D341Med (cell line): Measurements from ENCODE around the gene SBK2.
"Not testable (repeated sequence)": the region's sequence is repeated elsewhere in the genome, so short reads cannot be mapped to it uniquely, and the experiment has no call there.

Source experiments
- DNase-seq: peaks from one replicate; pipeline ENCODE4 v3.0.0; 2012; ENCODE audit warnings: low spot score

SBK2 gene

DNA sequence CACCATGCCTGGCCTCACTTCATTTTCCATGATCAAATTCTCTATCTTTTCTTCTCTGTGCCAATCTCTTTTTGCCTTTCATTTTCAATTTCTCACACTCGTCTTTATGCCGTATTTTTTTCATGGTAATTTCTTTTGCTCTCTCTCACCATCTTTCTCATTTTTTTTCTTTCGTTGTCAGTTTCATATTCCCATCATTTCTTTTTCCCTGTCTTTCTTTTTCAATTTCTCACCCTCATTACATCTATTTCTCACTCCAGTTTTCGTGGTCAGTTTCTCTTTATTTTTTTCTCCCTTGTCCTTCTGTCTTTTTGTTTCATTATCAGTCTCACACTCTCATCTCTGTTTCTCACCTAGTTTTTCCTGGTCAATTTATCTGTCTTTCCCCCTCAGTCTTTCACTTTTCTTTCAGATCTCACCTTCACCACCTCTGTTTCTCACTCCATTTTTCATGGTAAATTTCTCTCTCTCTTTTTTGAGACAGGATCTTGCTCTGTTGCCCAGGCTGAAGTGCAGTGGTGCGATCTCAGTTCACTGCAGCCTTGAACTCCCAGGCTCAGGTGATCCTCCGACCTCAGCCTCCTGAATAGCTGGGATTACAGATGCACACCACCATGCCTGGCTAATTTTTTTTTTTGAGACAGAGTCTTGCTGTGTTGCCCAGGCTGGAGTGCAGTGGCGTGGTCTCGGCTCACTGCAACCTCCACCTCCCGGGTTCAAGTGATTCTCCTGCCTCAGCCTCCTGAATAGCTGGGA lies 34.6 kb downstream of the SBK2 start:
- no peak for DNase-seq

DNA sequence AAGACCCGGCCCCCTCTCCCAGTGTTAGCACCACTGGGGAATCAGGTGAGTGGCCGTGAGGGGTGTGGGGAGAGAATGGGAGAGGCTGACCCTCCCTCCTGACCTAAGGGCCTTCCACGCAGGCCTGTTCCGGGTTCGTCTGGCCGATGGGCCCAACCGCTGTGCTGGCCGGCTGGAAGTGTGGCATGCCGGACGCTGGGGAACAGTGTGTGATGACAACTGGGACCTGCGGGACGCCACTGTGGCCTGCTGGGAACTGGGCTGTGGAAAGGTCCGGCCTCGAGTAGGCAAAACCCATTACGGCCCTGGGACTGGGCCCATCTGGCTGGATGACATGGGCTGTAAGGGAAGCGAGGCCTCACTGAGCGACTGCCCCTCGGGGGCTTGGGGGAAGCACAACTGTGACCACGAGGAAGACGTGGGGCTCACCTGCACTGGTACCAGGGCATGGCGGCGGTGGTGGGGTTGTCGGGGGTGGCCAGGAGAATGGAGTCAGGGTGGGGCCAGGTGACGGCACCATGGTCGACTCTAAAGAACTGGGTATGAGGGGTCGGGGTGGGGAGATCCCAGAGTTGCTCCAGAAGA lies 36.5 kb downstream of the SBK2 start:
- DNase-seq, result no peak

DNA sequence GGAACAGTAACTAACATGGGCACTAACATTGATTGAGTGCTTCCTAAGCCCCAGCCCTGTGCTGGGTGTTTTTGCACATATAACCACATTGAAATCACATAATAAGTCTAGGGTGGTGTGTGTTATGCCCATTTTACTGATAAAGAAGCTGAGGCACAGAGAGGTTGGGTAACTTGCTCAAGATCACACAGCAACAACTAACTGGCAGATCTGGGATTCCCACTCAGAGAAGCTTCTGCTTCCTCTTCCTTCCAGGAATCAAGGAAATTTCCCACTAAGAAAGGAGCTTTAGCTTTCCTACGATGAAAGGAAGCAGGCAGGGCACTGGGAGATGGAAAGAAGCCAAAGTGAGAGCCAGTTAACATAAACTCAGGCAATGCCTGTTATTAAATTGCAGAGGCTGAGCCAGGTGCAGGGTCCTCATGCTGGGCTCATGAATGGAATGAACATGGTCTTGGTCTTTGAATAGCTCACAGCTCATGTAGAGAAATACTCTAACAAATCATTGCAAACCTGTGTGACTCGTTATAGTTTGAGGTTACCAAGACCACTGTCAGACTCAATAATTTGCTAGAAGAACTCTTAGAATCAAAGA lies 38.6 kb downstream of the SBK2 start:
- DNase-seq, result no peak

DNA sequence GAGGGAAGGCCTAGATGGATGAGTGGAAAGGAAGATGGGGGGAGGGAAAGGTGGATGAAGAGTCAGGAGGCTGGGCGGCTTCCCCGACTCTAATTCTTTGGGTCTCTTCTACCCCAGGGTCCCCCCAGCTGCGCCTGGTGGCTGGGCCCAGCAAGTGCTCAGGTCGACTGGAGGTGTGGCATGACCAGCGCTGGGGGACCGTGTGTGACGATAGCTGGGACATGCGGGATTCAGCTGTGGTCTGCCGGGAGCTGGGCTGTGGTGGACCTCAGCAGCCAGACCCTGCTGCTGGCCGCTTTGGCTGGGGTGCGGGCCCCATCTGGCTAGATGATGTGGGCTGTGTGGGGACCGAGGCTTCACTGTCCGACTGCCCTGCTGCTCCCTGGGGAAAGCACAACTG lies 39.2 kb downstream of the SBK2 start:
- no peak for DNase-seq

DNA sequence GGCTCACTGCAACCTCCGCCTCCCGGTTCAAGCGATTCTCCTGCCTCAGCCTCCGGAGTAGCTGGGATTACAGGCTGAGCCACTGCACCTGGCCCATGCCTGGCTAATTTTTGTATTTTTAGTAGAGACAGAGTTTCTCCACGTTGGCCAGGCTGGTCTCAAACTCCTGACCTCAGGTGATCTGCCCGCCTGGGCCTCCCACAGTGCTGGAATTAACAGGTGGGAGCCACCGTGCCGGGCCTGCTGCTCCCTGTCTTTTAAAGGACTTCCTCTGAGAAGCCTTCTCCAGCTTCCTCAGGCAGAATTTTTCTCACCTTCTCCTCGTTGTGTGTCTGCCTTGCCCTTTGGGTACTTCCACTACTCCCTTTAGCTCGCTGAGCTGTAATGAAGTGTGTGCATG lies 40.1 kb downstream of the SBK2 start:
- not testable (repeated sequence) for DNase-seq

DNA sequence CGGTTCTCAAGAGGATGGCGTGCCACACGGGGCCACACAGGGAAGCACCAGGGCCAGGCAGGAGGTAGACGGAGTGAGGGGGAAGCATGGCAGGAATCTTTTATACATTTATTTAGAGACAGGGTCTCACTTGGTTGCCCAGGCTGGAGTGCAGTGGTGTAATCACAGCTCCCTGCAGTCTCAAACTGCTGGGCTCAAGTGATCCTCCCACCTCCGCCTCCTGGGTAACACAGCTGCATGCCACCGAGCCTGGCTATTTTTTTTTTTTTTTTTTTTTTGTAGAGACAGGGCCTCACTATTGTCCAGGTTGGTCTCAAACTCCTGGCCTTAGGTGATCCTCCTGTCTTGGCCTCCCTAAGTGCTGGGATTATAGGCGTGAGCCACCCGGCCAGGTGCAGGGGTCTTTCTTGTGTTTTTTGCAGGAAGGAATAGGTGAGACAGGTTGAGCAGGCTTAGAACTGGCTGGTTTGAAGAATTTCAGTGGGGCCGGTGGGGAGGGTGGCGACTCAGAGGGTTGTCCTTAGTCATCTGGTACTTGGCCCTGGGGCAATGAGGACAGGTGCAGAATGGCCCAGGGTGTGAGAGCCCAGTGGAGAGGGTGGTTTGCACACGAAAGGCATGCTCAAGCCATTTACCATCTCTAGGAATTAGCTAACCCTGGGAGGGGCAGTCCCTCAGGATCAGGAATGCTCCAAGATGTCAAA lies 41.1 kb downstream of the SBK2 start:
- DNase-seq, result no peak

DNA sequence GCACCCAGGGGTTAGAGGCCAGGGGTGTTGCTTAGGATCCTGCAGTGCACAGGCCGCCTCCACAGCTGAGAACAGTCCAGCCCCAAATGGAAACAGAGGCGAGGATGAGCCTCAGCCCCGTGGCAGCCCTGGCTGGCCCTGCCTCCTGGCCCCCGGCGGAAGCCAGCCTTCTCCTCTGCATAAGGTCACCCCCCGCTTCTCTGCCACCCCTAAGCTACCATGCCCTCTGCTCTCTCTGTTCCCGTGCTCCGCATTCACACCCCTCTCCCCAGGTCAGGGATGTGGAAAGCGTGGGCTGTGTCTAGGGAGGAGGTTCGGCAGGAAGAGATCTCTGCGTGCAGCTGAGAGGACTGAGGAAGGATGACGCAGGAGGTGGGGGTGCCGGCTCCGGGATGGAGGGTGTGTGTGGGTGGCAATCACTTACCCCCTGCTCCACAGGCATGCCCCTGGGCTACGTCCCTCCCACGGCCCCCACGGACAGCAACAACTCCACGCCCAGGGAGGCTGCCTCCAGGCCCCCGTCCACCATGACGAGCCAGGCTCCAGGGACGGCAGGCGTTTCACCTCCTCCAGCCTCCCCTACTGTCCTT lies 42.7 kb downstream of the SBK2 start:
- peak; percentile 33 for DNase-seq

DNA sequence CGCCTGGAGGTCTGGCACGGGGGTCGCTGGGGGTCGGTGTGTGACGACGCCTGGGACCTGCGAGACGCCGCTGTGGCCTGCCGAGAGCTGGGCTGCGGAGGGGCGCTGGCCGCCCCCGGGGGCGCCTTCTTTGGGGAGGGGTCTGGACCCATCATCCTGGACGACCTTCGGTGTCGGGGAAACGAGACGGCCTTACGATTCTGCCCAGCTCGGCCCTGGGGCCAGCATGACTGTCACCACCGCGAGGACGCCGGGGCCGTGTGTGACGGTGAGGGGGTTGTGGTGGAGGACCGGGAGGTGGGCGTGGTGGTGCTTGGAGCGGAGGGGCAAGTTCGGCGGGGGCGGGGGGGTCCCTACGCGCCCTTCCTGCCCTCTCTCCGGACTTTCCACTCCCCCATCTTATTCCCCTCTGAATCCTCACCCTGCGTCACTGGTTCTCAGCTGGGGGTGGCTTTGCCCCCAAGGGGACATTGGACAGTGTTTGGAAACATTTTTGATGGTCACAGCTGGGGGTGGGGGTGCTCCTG lies 43.2 kb downstream of the SBK2 start:
- DNase-seq, result no peak

DNA sequence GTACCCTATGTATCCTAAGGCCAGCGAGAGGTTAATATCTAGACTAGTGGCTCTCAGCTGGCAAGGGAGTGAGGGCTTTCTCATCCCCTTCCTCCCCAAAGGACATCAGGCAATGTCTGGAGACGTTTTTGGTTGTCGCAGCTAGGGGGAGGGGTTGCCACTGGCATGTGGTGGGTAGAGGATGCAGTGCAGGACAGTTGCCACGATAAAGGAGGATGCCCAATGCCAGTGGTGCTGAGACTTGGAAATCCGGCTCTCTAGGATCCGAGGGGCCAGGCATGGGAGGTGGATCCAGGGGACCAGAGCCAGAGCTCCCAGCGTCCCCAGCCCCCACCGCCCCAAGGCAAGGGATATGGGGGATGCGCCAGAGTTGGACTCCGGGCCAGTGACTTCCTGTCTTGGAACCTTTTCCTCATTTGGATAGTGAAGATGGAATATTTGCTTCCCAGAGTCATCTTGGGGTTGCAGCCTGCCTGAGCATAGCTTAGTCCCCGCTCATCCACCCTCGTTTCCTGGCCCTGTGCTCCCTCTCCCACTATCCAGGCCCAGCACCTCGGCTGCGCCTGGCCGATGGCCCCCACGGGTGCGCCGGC lies 43.8 kb downstream of the SBK2 start:
- no peak for DNase-seq

DNA sequence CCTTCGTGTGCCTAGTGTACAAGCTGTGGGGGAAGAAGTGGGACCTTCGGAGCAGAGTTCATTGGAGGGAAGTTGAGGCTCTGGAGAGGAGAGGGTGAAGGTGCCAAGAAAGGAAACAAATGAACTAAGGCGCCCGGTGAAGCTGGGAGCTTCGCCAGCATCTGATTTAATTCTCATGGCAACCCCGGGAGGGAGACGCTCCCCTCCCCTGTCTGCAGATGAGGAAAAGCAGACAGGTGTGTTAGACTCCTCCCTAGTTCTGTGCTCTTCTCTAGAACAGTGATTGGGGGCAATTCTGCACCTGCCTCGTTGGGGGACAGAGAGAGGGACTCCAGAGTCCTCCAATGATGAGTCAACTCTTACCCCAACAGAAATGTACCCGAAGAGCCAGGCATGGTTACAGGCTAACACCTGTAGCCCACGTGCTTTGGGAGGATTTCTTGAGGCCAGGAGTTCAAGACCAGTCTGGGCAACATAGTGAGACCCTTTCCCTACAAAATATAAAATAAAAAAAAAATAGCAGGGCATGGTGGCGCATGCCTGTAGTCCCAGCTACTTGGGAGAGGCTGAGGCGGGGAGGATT lies 44.5 kb downstream of the SBK2 start:
- DNase-seq, result peak; percentile 38

DNA sequence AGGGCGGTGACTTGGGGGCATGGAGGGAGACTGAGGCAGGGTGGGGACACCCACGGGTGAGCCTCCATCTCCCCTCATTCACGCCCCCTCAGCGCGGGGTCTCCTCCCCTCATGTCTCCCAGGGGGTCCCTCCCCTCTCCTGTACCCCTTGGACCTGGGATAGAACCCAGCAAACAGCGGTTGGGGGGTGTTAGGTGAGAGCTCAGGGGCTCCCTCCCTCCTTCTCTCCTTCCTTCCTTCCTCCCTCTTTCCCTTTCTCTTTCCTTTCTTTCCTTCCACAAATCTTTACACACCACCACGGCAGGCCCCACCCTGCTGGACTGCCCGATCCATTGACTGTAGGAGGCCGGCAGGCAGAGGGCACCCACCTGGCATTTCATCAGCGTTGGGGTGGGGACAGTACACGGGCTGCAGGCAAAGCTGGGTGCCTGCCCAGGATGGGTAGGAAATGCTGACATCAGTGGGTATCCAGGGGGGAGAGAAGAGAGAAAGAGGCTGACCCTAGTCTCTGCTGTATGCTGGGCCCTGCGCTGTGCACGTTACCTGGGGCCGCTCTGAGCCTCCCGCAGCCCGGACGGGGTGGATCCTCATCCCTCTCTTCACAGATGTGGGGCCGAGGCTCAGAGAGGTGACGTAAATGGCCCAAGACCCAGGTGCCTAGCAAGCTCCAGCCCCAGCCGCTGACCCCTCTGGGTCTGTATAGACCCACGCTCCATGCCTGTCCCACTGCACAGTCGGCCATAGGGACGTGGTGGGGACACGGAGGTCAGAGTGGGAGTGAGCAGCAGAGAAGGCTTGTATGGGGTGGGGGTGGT lies 45.2 kb downstream of the SBK2 start:
- DNase-seq, result peak; percentile 29

DNA sequence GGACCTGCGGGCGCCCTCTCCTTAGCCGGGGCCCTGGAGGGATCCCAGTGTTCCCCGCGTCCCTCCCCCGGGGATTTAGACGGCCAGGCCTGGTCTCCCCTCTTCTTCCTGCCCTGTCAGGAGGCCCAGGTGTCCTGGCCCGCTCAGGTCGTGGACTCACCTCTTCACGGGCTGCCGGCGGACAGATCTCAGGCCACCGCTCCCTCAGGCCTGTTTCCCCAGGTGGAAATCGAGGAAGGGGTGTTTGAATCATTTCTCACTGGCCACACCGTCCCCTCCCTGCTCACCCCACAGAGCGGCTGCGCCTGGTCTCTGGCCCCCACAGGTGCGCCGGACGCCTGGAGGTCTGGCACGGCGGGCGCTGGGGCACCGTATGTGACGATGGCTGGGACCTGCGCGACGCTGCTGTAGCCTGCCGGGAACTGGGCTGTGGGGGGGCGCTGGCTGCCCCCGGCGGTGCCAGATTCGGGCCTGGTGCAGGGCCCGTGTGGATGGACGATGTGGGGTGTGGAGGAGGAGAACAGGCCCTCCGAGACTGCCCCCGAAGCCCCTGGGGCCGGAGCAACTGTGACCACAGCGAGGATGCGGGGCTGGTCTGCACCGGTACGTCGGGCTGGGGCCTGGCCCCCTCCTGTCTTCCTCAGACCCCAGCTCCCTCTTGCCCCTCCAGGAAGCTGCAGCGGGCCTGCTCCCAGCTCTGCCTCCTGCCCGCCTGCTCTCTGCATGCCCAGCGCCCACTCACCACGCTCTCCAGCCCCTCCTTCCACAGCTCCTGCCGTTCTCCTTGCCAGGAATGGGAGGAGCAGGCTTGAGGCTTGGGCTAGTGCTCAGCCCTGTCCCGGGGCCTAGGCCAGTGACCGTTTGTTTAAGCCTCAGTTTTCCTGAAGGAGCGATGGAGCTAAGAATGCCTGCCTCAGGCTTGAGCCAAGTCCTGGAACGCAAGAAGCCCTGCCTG lies 46.2 kb downstream of the SBK2 start:
- DNase-seq, result peak; percentile 32

DNA sequence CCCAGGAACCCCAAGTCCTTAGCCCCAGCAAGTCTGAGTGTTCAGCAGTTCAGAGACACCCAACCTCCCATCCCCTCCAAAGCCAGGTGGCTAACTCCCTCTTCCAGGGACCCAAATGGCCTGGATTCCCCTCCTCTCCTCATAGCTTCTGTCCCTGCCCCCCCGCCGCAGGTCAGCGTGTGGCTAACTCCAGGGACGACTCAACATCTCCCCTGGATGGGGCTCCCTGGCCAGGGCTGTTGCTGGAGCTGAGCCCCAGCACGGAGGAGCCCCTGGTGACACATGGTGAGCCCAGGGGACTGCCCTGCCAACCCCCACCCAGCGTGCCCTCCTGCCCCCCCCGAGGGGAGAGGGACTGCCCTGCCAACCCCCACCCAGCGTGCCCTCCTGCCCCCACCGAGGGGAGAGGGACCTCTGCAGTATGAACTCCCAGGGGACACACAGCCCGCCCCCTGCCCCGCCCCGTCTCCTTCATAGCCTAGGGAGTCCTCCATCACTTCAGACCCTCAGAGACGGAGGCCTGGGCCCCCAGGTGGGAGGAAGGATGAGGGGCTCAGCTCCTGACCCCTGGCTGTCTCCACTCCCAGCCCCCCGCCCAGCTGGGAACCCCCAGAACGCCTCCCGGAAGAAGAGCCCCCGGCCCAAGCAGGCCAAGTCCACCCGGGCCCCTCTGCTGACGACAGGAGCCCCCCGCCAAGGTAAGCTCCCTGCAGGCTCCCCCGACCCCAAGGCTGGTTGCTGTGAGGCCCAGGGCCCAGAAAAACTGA lies 47.0 kb downstream of the SBK2 start:
- peak; percentile 30 for DNase-seq

DNA sequence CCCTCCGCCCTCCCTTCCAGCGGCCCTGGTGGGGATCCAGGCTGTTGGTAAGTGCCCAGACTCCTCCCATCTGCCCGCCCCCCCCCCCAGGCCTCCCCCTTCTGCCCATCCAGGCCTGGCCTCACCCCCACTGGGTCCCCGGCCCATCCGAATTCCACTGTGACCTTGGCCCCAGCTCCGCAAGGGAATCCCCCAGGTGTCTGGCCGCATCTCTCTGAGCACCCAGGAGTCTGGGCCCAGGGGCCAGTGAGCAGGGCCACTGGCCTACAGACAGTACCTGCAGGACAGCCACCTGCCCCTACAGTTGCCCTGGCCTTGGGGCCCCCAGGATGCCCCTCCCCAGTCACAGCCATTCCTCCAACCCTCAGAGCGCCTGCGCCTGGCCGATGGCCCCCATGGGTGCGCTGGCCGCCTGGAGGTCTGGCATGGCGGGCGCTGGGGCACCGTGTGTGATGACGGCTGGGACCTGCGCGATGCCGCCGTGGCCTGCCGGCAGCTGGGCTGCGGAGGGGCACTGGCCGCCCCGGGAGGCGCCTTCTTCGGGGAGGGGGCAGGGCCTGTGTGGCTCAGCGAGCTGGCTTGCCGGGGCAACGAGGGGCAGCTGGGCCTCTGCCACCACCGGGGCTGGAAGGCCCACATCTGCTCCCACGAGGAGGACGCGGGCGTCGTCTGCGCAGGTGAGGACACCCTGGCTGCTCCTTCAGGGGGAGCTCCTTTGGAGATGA lies 47.8 kb downstream of the SBK2 start:
- DNase-seq, result peak; percentile 40

DNA sequence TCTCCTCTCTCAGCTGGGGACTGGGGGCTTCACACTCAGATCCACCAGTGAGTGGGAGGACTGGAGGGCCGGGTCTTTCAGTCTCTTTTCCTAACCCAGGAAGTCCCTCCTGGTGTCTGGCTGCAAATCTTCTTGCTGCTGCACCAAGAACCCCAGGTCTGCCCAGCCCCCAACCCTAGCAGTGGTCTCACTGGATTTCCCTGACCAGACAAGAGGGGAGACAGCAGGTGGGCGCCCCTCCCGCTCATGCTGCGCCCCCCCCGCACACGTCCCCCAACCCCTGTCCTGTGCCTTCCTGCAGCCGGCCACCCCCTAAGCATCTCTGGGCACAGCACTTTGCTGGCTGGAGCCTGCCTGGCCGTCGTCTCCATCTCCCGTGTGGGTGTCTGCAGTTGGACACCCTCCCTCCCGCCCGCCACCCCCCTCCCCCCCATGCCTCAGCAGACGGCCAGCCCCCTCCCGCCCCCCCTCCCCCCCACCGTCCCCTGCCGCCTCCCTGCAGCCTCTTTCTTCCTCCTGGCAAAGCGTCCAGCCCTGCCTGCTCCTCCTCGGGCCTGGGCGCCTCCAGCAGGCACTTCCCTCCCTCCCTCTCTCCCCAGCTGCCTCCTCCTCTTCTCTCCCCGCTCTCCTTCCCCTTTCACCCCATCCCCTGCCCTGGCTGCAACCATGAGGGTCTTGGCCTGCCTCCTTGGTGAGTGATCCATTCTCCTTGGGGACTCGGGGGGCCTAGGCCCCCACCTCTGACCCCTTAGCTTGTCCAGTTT lies 48.8 kb downstream of the SBK2 start, which contains the start of gene SSC5D:
TSS of gene SSC5D (plus strand) at position 513 of the 764 bp plus-strand sequence. CDS start at position 667, 154 bp downstream.
- DNase-seq, result peak; percentile 41

DNA sequence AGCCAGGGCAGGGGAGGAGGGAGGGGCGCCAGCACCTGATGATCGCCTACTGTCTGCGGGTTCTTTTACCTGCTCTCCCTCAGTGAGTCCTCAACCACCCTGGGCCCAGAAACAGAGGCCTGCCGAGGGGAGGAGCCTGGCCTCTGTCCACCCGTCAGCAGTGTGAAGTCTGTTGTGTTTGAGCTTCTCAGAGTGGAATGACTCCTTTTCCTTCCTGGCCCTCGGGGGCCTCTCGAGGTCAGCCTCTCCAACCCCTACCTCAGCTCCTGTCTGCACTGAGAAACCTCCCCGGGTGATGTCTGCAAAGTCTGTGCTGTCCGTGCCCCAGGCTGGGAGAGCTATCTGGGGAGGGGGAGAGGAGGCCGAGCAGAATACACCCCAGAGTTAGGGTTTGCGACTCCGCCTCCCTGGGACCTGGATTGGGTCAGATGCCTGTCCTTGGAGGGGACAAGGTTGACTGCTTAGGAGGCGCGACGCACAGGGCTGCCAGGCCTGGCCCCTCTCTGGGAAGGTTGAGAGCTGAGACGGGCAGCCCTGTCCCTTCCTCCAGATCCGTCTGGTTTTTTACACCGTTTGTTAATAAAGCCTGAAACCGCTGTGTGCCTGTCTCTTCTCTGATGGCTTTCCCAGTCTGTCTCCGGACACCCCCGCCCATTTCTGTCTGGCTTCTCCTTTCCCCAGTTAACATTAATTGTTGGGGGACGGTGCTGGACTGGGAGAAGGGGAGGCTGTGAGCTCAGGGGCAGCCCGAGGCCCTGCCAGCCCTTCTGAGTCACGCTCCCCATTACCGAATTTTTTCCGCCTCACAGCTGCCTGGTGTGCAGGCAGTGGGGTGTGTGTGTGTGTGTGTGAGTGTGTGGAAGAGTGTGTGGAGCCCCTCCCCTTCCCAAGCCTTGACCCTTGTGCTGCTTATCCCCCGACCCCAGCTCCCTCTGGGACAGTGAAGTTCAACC lies 49.7 kb downstream of the SBK2 start:
- no peak for DNase-seq
